Natural killer cell (primary cell): ENCODE data around the gene IRF4. TPM values are rescaled to one million over a fixed set of nuclear protein-coding genes. Genes with fewer than 3 reads are reported as not detected.

Experiments
- ATAC-seq, 3 donors: fragments of 150-1000 bp in 2 of 3; fragments of 200-7000 bp in 1 of 3; cut with Tn5 transposase; 1 replicate in 1 of 3; 2 replicates in 2 of 3; pipeline ENCODE4 v1.10.0; 2021; ENCODE audit warnings: mild to moderate bottlenecking in 2 of 3, moderate library complexity in 2 of 3
- DNase-seq, 2 donors: peaks; one replicate each; pipeline versions ENCODE4 v3.0.0 to v3.0.0-alpha.2; 2013 to 2021; ENCODE audit warnings: mixed read lengths in 1 of 2
- H3K27ac ChIP-seq: one replicate; pipeline ENCODE4 v1.5.1; 2013; ENCODE audit warnings: mild to moderate bottlenecking, low read length
- H3K27me3 ChIP-seq: one replicate; pipeline ENCODE4 v1.6.1; 2013; ENCODE audit warnings: low read length; ENCODE audit not compliant: control insufficient read depth, insufficient read depth
- H3K36me3 ChIP-seq: one replicate; pipeline ENCODE4 v1.6.1; 2013; ENCODE audit warnings: low read length; ENCODE audit not compliant: control insufficient read depth, insufficient read depth
- H3K4me1 ChIP-seq: one replicate; pipeline ENCODE4 v1.6.1; 2013; ENCODE audit warnings: low read length; ENCODE audit not compliant: control insufficient read depth, insufficient read depth
- H3K4me3 ChIP-seq: one replicate; pipeline ENCODE4 v1.5.1; 2013; ENCODE audit warnings: low read length
- H3K9me3 ChIP-seq: one replicate; pipeline ENCODE4 v1.6.1; 2013; ENCODE audit warnings: low read length; ENCODE audit not compliant: control insufficient read depth, insufficient read depth
- H3K27ac Mint-ChIP-seq, 2 donors: one replicate each; pipeline ENCODE4 v1.8.0; 2022; ENCODE audit warnings: mild to moderate bottlenecking in 2 of 2, mixed read lengths in 2 of 2, moderate library complexity in 1 of 2
- H3K27me3 Mint-ChIP-seq, 2 donors: one replicate each; pipeline ENCODE4 v1.8.0; 2022; ENCODE audit warnings: low read depth in 2 of 2, mixed read lengths in 2 of 2
- H3K36me3 Mint-ChIP-seq: one replicate; pipeline ENCODE4 v1.8.0; 2022; ENCODE audit warnings: mixed read lengths
- H3K4me1 Mint-ChIP-seq, 2 donors: one replicate each; pipeline ENCODE4 v1.8.0; 2022; ENCODE audit warnings: mixed read lengths in 2 of 2
- H3K4me3 Mint-ChIP-seq: one replicate; pipeline ENCODE4 v1.8.0; 2022; ENCODE audit warnings: mild to moderate bottlenecking, moderate library complexity, mixed read lengths
- H3K9me3 Mint-ChIP-seq, 2 donors: one replicate each; pipeline ENCODE4 v1.8.0; 2022; ENCODE audit warnings: mixed read lengths in 2 of 2
- WGBS: methylation state at CpG from one replicate; pipeline ENCODE4 v1.1.7; 2013; ENCODE audit warnings: missing lambda C conversion rate; ENCODE audit not compliant: insufficient coverage; 5-methylcytosine and 5-hydroxymethylcytosine counted together
- intact Hi-C: fragments of 100-400 bp; cut with micrococcal nuclease; formaldehyde crosslinking; loops from one replicate; pipeline ENCODE4 v1.14.2; 2022
- total RNA-seq, 4 donors: library from RNA; stranded (reverse); fragments of 120-200 nt in 1 of 4; gene quantifications; one replicate each; pipeline versions ENCODE4 v1.2.3 to v1.2.4, GENCODE V29; 2013 to 2022
- TF ChIP-seq, protein P1 (sequence below): fragments of 200-600 bp; IDR thresholded peaks from one replicate; pipeline ENCODE4 v1.8.0; 2022; ENCODE audit warnings: antibody characterized with exemption

IRF4 gene
- total RNA-seq, 3 donors from 2014 or later (not counting 1 experiment from before 2014, with no cell fraction given): 3.5 to 37.5 (median 3.5) TPM

DNA sequence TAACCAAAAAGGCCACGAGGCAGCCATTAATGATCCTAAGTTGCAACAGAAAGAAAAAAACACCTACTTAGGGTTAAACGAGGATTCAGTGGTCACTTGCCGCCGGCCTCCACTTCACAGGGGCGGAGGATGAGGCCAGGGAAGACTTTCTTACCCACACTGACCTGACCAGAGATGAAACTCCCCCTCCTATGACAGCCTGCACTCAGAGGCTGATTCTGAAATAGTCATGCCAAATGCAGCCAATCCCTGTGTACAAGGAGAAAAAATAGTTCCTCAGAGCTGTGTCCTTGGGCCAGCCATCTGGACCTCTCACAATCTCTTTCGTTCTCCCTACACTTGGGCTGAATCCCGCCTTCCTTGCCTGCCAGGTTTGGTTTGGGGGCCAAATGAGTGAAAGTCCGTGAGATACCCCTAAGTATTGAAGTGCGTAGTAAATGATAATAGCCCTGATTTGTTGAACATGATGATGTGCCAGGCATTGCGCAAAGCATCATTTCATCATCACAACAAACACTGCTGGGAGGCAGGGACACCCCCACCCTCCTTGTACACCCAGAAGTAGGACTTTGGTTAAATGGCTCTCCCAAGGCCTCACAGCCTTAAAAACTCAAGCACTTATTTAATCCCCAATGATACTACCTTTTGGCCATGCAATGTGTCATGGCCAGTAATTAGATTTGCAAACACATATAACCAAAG, 3.2 kb upstream of the IRF4 start:
- no peak overlapping the region for H3K27ac ChIP-seq
- no peak overlapping the region for H3K4me3 ChIP-seq
- intact Hi-C loops: no loop called here
- Mint-ChIP-seq H3K4me1 (peaks cover 15 to 28% of the 10 kb centered on the region in 2 donors), H3K27ac (no peak overlapping the region), H3K36me3 (no peaks in the 10 kb centered on the region), H3K4me3 (no peak overlapping the region), H3K9me3 (no peaks in the 10 kb centered on the region), H3K27me3 (peaks cover 29 to 44% of the 10 kb centered on the region in 2 donors)
- ATAC-seq: no peak
- TF ChIP-seq, protein P1, sequence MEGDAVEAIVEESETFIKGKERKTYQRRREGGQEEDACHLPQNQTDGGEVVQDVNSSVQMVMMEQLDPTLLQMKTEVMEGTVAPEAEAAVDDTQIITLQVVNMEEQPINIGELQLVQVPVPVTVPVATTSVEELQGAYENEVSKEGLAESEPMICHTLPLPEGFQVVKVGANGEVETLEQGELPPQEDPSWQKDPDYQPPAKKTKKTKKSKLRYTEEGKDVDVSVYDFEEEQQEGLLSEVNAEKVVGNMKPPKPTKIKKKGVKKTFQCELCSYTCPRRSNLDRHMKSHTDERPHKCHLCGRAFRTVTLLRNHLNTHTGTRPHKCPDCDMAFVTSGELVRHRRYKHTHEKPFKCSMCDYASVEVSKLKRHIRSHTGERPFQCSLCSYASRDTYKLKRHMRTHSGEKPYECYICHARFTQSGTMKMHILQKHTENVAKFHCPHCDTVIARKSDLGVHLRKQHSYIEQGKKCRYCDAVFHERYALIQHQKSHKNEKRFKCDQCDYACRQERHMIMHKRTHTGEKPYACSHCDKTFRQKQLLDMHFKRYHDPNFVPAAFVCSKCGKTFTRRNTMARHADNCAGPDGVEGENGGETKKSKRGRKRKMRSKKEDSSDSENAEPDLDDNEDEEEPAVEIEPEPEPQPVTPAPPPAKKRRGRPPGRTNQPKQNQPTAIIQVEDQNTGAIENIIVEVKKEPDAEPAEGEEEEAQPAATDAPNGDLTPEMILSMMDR: no peak
- peaks cover 19% of the 10 kb centered on the region for H3K4me1 ChIP-seq
- no peaks in the 10 kb centered on the region for H3K9me3 ChIP-seq
- H3K36me3 ChIP-seq: no peaks in the 10 kb centered on the region
- 95% methylated on average over 10 of the region's 10 CpGs for WGBS
- no peaks in the 10 kb centered on the region for H3K27me3 ChIP-seq
- no peak for DNase-seq

DNA sequence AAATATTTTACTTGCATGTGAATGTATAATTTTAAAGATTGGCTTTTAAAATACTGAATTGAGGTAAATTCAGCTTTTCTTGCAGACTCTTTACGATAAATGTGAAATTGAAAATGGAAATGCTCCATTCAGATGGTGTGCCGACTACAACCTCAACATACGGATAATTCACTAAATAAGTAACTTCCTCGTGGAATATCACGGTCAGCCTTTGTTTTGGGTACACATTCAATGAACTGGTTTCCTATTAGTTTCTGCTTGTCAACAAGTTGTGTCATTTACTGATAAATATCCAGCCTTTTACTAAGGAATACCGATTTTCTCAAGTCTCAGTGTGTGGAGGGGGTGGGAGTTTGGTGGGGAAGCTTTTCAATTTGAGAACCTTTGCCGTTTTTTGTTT, 2.4 kb upstream of the IRF4 start:
- peaks cover 27% of the 10 kb centered on the region for H3K4me1 ChIP-seq
- 88% methylated on average over 6 of the region's 7 CpGs for WGBS
- H3K4me3 Mint-ChIP-seq: no peak overlapping the region
- no peaks in the 10 kb centered on the region for H3K36me3 ChIP-seq
- no peak for ATAC-seq
- H3K27ac Mint-ChIP-seq: no peak overlapping the region
- peaks cover 3% of the 10 kb centered on the region for H3K27me3 ChIP-seq
- intact Hi-C loops: no loop called here
- peaks cover 22 to 35% of the 10 kb centered on the region in 2 donors for H3K4me1 Mint-ChIP-seq
- no peaks in the 10 kb centered on the region for H3K9me3 Mint-ChIP-seq
- H3K27me3 Mint-ChIP-seq: peaks cover 37 to 51% of the 10 kb centered on the region in 2 donors
- no peak overlapping the region for H3K4me3 ChIP-seq
- H3K9me3 ChIP-seq: no peaks in the 10 kb centered on the region
- no peak overlapping the region for H3K27ac ChIP-seq
- TF ChIP-seq, protein P1: no peak
- no peaks in the 10 kb centered on the region for H3K36me3 Mint-ChIP-seq
- DNase-seq: no peak

GRCh38 chr6:389622-390021, 1.9 kb upstream of the IRF4 start:
- no peak overlapping the region for H3K27ac ChIP-seq
- H3K27ac Mint-ChIP-seq: no peak overlapping the region
- H3K27me3 ChIP-seq: peaks cover 3% of the 10 kb centered on the region
- H3K36me3 Mint-ChIP-seq: no peaks in the 10 kb centered on the region
- peaks cover 22 to 35% of the 10 kb centered on the region in 2 donors for H3K4me1 Mint-ChIP-seq
- peaks cover 27% of the 10 kb centered on the region for H3K4me1 ChIP-seq
- H3K9me3 ChIP-seq: no peaks in the 10 kb centered on the region
- peak overlapping the region; percentile 29 for H3K4me3 Mint-ChIP-seq
- peaks cover under 1% of the 10 kb centered on the region for H3K36me3 ChIP-seq
- H3K9me3 Mint-ChIP-seq: no peaks in the 10 kb centered on the region
- peaks cover 42 to 49% of the 10 kb centered on the region in 2 donors for H3K27me3 Mint-ChIP-seq
- TF ChIP-seq, protein P1: no peak
- WGBS: 33% methylated on average over 7 of the region's 8 CpGs
- intact Hi-C loops: no loop called here
- peak in 2 of 3 donors; percentile 28 to 34 for ATAC-seq
- H3K4me3 ChIP-seq: no peak overlapping the region
- DNase-seq: peak in 1 of 2 donors; percentile 65
